Measurements from ENCODE around the gene GRK2.

- no peak for TF ChIP-seq CTCF (conservative IDR thresholded peaks at IDR 0.05; ENCODE audit: low read depth, low read length)
- TF ChIP-seq EZH2 (IDR thresholded peaks at IDR 0.05; ENCODE audit: borderline replicate concordance, low read depth, low read length, poor library complexity, severe bottlenecking) = no peak
Observed at GRCh38 chr11:67298786-67299185, 32.5 kb downstream of the GRK2 start.

Data from A673 (cell line).